OCI-M2 (cell line): ENCODE results near the gene PEX7.
A peak's percentile ranks its signal among the peaks of the same experiment; 100 is the strongest.
"Not testable (repeated sequence)": the region's sequence is repeated elsewhere in the genome, so short reads cannot be mapped to it uniquely, and the experiment has no call there.

Experiments used
- DNase-seq: peaks from one replicate; lab custom pipeline; 2025; ENCODE audit not compliant: unreplicated experiment; lab: John Stamatoyannopoulos, UW

PEX7 gene

GRCh38 chr6:136822376-136823127, at the start of gene PEX7:
TSS of gene PEX7 (plus strand) at chr6:136822592. CDS start at chr6:136822666, 74 bp downstream.
- DNase-seq: peak; percentile 81

- no peak for DNase-seq
Observed at GRCh38 chr6:136772685-136773472, 49.5 kb upstream of the PEX7 start.

GRCh38 chr6:136773473-136773796, 49.0 kb upstream of the PEX7 start:
- no peak for DNase-seq

- no peak for DNase-seq
Observed at GRCh38 chr6:136774228-136775041, 48.0 kb upstream of the PEX7 start.

- DNase-seq: no peak
Observed at GRCh38 chr6:136775081-136775480, 47.3 kb upstream of the PEX7 start.

- no peak for DNase-seq
Observed at GRCh38 chr6:136775548-136775947, 46.8 kb upstream of the PEX7 start.

- no peak for DNase-seq
Observed at GRCh38 chr6:136777651-136778050, 44.7 kb upstream of the PEX7 start.

- no peak for DNase-seq
Observed at GRCh38 chr6:136779682-136780081, 42.7 kb upstream of the PEX7 start.

GRCh38 chr6:136780972-136781371, 41.4 kb upstream of the PEX7 start:
- DNase-seq: no peak

GRCh38 chr6:136782021-136782770, 40.2 kb upstream of the PEX7 start:
- DNase-seq: no peak

GRCh38 chr6:136783021-136783420, 39.4 kb upstream of the PEX7 start:
- DNase-seq: no peak

GRCh38 chr6:136783495-136784270, 38.7 kb upstream of the PEX7 start:
- DNase-seq: no peak

- no peak for DNase-seq
Observed at GRCh38 chr6:136784271-136784664, 38.1 kb upstream of the PEX7 start.

- DNase-seq: no peak
Observed at GRCh38 chr6:136784910-136785746, 37.3 kb upstream of the PEX7 start.

- no peak for DNase-seq
Observed at GRCh38 chr6:136786658-136787057, 35.7 kb upstream of the PEX7 start.

- DNase-seq: no peak
Observed at GRCh38 chr6:136787726-136788068, 34.7 kb upstream of the PEX7 start.

GRCh38 chr6:136788069-136788902, 34.1 kb upstream of the PEX7 start:
- DNase-seq: no peak

GRCh38 chr6:136789440-136789839, 33.0 kb upstream of the PEX7 start:
- not testable (repeated sequence) for DNase-seq
